Islet of Langerhans (tissue), 1 donor: ENCODE measurements around the gene WDR59.
"Not testable (repeated sequence)": the region's sequence is repeated elsewhere in the genome, so short reads cannot be mapped to it uniquely, and the experiment has no call there.

Source experiments
- FAIRE-seq: peaks from one replicate; lab custom pipeline; 2011; peaks lifted over from hg19 to GRCh38; lab: Jason Lieb, UNC

Gene WDR59

GRCh38 chr16:74975591-74975990 lies 9.3 kb downstream of the WDR59 start:
- no peak for FAIRE-seq

DNA sequence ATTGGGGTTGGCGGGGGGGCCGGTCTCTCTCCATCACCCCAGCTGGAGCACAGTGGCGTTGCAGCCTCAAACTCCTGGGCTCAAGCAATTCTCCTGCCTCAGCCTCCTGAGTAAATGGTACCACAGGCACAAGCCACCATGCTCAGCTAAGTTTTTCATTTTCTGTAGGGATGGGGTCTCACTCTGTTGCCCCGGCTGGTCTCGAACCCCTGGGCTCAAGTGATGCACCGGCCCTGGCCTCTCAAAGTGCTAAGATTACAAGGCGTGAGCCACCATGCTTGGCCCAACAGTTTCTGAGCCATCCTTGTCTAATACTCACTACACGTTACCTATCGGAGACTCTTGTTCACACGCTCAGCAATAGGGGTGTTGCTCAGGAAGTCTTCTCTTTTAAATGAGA lies 11.6 kb downstream of the WDR59 start:
- FAIRE-seq, result no peak

DNA sequence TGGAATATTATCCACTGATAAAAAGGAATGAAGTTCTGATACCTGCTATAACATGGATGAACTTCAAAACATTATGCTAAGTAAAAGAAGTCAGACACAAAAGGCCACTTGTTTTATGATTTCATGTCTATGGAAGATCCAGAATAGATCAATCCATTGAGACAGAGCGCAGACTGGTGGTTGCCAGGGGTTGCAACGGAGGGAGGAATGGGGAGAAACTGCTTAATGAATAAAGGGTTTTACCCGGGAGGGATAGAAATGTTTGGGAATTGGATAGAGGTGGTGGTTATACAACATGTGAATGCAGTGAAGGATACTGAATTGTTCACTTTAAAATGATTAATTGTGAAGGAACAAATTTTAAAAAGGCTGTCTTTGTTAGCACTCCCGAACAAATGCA lies 30.2 kb downstream of the WDR59 start:
- FAIRE-seq, result peak; percentile 61

GRCh38 chr16:74951681-74952080 lies 33.2 kb downstream of the WDR59 start:
- FAIRE-seq, result no peak

- FAIRE-seq, result no peak
These were observed 33.7 kb downstream of the WDR59 start for GRCh38 chr16:74951206-74951605.

DNA sequence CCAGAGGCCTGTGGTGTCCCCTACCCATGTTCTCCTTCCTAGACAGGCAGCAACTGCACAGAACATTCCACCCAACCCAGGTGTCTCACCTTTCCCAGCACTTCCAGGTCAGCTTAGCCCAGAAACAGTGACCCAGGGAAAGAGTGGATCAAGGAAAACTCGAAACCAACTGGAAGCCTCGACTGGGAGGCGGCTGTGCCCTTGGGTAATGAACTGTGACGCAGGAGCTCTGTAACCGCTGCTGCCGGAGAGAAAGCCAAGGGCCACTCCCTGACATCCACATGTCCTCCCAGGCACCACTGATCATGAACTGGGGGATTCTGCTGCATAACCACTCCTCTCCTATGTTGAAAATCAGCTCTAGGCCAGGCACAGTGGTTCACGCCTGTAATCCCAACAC lies 34.4 kb downstream of the WDR59 start:
- FAIRE-seq, result no peak

- no peak for FAIRE-seq
These were observed 35.6 kb downstream of the WDR59 start for GRCh38 chr16:74949309-74949708.

- no peak for FAIRE-seq
These were observed 40.5 kb downstream of the WDR59 start for GRCh38 chr16:74944466-74944865.

DNA sequence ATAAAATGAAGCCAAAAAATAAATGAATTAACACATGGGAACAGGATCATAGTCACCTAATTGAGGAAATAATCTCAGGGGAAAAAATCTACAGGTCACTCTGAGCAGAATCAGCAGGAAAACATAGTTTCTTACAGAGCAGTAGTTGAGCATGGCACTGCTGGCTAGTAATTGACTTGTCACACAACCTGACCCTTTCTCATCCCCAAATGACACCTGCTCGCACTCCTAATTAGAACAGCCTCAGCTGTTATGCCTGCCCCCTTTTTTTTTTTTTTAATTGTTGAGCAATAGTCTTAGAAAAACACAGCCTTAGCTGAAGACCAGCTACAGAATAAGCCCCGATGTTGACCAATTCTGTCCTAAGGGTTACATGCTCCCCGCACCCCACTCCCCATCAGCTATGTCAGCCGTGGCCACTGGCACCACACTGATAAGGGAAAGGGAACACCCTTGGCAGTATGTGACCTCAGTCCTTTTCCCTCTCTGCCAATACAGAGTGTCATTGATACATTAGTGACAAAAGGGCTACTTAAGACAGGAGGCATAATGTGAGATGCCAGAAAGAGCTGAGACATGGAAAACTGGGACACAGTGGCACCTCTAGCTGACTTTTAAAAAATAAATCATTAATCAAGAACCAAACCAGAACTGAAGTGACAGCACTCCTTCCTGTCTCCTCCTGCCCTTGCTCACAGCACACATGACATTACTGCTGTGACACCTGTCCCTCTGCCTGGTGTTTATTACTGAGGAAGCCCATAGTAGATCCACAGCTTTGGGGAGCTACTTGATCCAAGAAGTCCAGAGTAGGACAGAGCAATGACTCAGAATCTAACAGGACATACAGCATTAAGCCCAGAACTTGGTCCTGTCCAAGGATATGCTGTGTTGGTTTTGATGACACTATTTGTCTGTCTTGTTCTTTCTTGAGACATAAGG lies 41.7 kb downstream of the WDR59 start:
- FAIRE-seq, result no peak

GRCh38 chr16:74942566-74942965 lies 42.4 kb downstream of the WDR59 start:
- no peak for FAIRE-seq

DNA sequence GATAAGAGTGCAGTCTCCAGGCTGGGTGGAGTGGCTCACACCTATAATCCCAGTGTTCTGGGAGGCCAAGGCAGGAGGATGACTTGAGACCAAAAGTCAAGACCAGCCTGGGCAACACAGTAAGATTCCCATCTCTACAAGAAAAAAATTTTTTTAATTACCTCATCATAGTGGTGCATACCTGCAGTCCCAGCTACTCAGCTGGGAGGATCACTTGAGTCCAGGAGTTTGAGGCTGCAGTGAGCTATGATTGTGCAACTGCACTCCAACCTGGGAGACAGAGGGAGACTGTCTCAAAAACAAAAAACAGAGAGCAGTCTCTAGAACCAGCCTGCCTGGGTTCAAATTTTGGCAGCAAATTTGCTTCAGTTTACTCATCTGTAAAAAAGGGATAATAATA lies 45.2 kb downstream of the WDR59 start:
- no peak for FAIRE-seq

DNA sequence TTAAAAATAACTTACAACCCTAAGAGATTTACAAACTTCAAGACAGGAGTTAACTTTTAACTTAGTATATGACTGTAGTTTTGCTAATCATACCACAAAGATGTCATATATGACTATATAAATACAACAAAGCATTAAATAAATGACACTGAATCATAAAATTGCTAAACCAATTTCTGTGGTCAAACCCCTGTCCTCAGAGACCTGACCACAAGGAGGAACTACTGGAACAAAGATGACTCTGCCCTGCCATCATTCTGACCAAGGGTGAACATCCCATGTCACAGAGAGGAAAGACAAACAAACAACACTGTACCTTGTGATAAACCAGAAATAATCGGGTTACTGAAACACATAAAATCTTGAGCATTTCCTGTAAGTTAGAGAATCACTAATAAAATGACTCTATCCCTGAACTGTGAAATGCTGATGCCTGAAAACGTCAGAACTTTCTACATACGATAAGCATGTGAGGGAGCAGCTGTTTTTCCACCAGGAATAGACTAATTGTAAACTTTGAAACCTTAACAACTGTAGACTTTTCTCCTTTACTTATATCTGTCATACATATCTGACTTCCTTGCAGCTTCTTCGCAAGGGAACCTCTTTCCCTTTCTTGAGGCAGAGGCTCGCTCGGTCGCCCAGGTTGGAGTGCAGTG lies 47.9 kb downstream of the WDR59 start:
- no peak for FAIRE-seq

DNA sequence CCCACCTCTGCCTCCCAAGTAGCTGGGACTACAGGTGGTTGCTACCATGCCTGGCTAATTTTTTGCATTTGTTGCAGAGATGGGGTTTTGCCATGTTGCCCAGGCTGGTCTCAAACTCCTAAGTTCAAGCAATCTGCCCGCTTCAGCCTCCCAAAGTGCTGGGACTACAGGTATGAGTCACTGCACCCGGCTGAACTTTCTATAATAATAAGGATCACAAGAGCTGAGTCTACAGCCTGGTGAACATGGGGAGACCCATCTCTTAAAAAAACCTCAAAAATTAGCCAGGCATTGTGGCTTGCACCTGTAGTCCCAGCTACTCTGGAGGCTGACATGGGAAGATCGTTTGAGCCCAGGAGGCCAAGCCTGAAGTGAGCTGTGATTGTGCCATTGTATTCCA lies 53.5 kb downstream of the WDR59 start:
- no peak for FAIRE-seq

GRCh38 chr16:74929636-74930035 lies 55.3 kb downstream of the WDR59 start:
- no peak for FAIRE-seq

DNA sequence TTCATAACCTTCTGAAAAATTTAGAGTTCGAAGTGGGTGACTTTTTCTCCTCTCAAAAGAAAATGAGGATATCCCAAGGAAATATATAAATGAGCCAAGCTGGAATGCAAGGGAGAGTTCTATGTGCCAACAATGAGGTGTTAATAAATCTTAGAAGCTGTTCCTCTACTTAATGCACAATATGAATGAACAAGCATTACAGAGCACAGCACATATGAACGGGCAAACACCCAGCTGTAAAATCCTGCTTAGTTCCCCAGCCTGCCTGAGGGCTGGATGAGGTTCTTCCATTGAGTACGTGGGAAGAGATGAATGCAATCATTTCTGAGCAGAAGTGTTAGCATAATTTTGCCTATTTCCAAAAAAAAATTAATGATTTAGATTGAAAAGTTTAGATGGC lies 58.1 kb downstream of the WDR59 start:
- FAIRE-seq, result no peak

- no peak for FAIRE-seq
These were observed 61.0 kb downstream of the WDR59 start for GRCh38 chr16:74923766-74924460.

GRCh38 chr16:74922150-74923138 lies 62.5 kb downstream of the WDR59 start:
- FAIRE-seq, result peak; percentile 45

- FAIRE-seq, result no peak
These were observed 63.9 kb downstream of the WDR59 start for GRCh38 chr16:74921051-74921450.

DNA sequence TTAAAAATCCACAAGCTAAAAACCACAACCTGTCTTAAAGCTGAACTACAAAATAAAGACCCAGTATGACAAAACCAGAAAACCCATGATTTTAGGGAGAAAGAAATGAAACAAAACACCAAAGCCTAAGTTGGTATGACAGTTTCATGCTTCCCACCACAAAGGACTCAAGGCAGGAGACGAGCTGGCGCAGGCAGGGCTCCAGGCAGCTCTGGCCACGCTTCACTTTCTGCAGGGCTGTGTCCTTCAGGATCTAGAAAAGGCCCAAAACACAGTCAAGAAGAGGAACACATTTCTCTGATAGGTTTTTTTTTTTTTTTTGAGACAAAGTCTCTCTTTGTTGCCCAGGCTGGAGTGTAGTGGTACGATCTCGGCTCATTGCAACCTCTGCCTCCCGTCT lies 75.3 kb downstream of the WDR59 start:
- no peak for FAIRE-seq

GRCh38 chr16:74908759-74909158 lies 76.2 kb downstream of the WDR59 start:
- FAIRE-seq, result not testable (repeated sequence)

GRCh38 chr16:74903901-74904678 lies 80.8 kb downstream of the WDR59 start:
- no peak for FAIRE-seq
